MM.1S (cell line): Measurements from ENCODE around the gene MTHFD2.

Experiments used
- DNase-seq: peaks from one replicate; pipeline ENCODE4 v3.0.0-alpha.2; 2015
- H2AFZ ChIP-seq: fragments of 300-600 bp; sonication (generic); 2 replicates; pipeline ENCODE4 v1.6.0; 2016; ENCODE audit warnings: antibody characterized with exemption, low read length
- H3F3A ChIP-seq: fragments of 300-600 bp; sonication (generic); 2 replicates; pipeline ENCODE4 v1.6.1; 2016; ENCODE audit warnings: mild to moderate bottlenecking, antibody characterized with exemption, low read length, moderate library complexity, mixed read lengths; ENCODE audit not compliant: insufficient read depth
- H3K27ac ChIP-seq: fragments of 300-600 bp; sonication (generic); 2 replicates; pipeline ENCODE4 v1.5.1; 2016; ENCODE audit warnings: mild to moderate bottlenecking, low read length
- H3K27me3 ChIP-seq: fragments of 300-600 bp; sonication (generic); replicated peaks from 2 replicates; pipeline ENCODE4 v1.6.0; 2016; ENCODE audit warnings: low read length; ENCODE audit not compliant: insufficient read depth
- H3K36me3 ChIP-seq: fragments of 300-600 bp; sonication (generic); replicated peaks from 2 replicates; pipeline ENCODE4 v1.6.1; 2016; ENCODE audit warnings: mild to moderate bottlenecking, low read length, mixed read lengths; ENCODE audit not compliant: insufficient read depth
- H3K4me1 ChIP-seq: fragments of 300-600 bp; sonication (generic); 2 replicates; pipeline ENCODE4 v1.6.1; 2016; ENCODE audit warnings: low read length, mixed read lengths
- H3K4me2 ChIP-seq: fragments of 300-600 bp; sonication (generic); 2 replicates; pipeline ENCODE4 v1.6.0; 2016; ENCODE audit warnings: low read depth, low read length
- H3K4me3 ChIP-seq: fragments of 300-600 bp; sonication (generic); 2 replicates; pipeline ENCODE4 v1.5.1; 2016; ENCODE audit warnings: low read length, mixed read lengths
- H3K79me2 ChIP-seq: fragments of 300-600 bp; sonication (generic); 2 replicates; pipeline ENCODE4 v1.6.1; 2016; ENCODE audit warnings: mixed run types, low read length, mixed read lengths
- H3K9ac ChIP-seq: fragments of 300-600 bp; sonication (generic); 2 replicates; pipeline ENCODE4 v1.6.1; 2016; ENCODE audit warnings: low read length, mixed read lengths
- H3K9me2 ChIP-seq: fragments of 300-600 bp; sonication (generic); replicated peaks from 2 replicates; pipeline ENCODE4 v1.6.1; 2016; ENCODE audit warnings: mild to moderate bottlenecking, low read length, mixed read lengths; ENCODE audit not compliant: insufficient read depth
- H3K9me3 ChIP-seq: fragments of 300-600 bp; sonication (generic); replicated peaks from 2 replicates; pipeline ENCODE4 v1.6.1; 2016; ENCODE audit warnings: mild to moderate bottlenecking, low read length, mixed read lengths; ENCODE audit not compliant: insufficient read depth
- H4K20me1 ChIP-seq: fragments of 300-600 bp; sonication (generic); 2 replicates; pipeline ENCODE4 v1.6.1; 2016; ENCODE audit warnings: mild to moderate bottlenecking, low read length, moderate library complexity, mixed read lengths; ENCODE audit not compliant: insufficient read depth
- CTCF ChIP-seq: fragments of 300-600 bp; sonication (generic); IDR thresholded peaks from 2 replicates; pipeline ENCODE4 v1.5.1; 2016; ENCODE audit warnings: antibody characterized with exemption, low read length, mixed read lengths
- EZH2 ChIP-seq: fragments of 300-600 bp; sonication (generic); optimal IDR thresholded peaks from 2 replicates; pipeline ENCODE3; 2017; ENCODE audit warnings: low read depth, mild to moderate bottlenecking, antibody characterized with exemption, low read length, mixed read lengths
- EZH2phosphoT487 ChIP-seq: fragments of 300-600 bp; sonication (generic); IDR thresholded peaks from 2 replicates; pipeline ENCODE4 v1.6.1; 2018; ENCODE audit warnings: antibody characterized with exemption, low read length

The MTHFD2 gene

GRCh38 chr2:74188018-74188601 lies 10.3 kb upstream of the MTHFD2 start:
- Histone ChIP-seq H3F3A (0 out of 2 replicates have a peak, but pooled peaks cover 3% of the 10 kb centered on the region), H3K9ac (no peak overlapping the region), H3K4me2 (no peak overlapping the region), H3K4me3 (no peak overlapping the region), H3K9me3 (no peaks in the 10 kb centered on the region), H2AFZ (no peak overlapping the region), H3K36me3 (no peaks in the 10 kb centered on the region), H3K4me1 (no peaks in the 10 kb centered on the region), H3K79me2 (no peaks in the 10 kb centered on the region), H3K27me3 (no peaks in the 10 kb centered on the region), H4K20me1 (no peaks in the 10 kb centered on the region), H3K9me2 (no peaks in the 10 kb centered on the region), H3K27ac (no peak overlapping the region)
- TF ChIP-seq EZH2 (no peak), CTCF (no peak), EZH2phosphoT487 (no peak)
- DNase-seq: no peak

- H3K4me2 ChIP-seq: no peak overlapping the region
Observed at GRCh38 chr2:74188696-74189095, 9.7 kb upstream of the MTHFD2 start.

GRCh38 chr2:74191596-74192380 lies 6.6 kb upstream of the MTHFD2 start:
- no peaks in the 10 kb centered on the region for H3K9me3 ChIP-seq
- no peak overlapping the region for H3K27ac ChIP-seq
- H3K9me2 ChIP-seq: no peaks in the 10 kb centered on the region
- DNase-seq: no peak
- H3K36me3 ChIP-seq: no peaks in the 10 kb centered on the region
- H3K79me2 ChIP-seq: no peaks in the 10 kb centered on the region
- no peak overlapping the region for H2AFZ ChIP-seq
- H3K27me3 ChIP-seq: no peaks in the 10 kb centered on the region
- no peak overlapping the region for H3K4me3 ChIP-seq
- no peaks in the 10 kb centered on the region for H3K4me1 ChIP-seq
- no peaks in the 10 kb centered on the region for H3F3A ChIP-seq
- H3K9ac ChIP-seq: no peak overlapping the region
- no peaks in the 10 kb centered on the region for H4K20me1 ChIP-seq
- no peak overlapping the region for H3K4me2 ChIP-seq
- no peak for TF ChIP-seq EZH2phosphoT487
- TF ChIP-seq EZH2: no peak
- no peak for TF ChIP-seq CTCF

More at GRCh38 chr2:74188696-74189095, 9.7 kb upstream of the MTHFD2 start:
- H3K9me3 ChIP-seq: no peaks in the 10 kb centered on the region
- H3K4me1 ChIP-seq: no peaks in the 10 kb centered on the region
- no peak for TF ChIP-seq CTCF
- TF ChIP-seq EZH2: no peak
- TF ChIP-seq EZH2phosphoT487: no peak
- DNase-seq: no peak
- no peak overlapping the region for H3K4me3 ChIP-seq
- no peak overlapping the region for H3K9ac ChIP-seq
- H3K36me3 ChIP-seq: no peaks in the 10 kb centered on the region
- H3K9me2 ChIP-seq: no peaks in the 10 kb centered on the region
- no peaks in the 10 kb centered on the region for H3K79me2 ChIP-seq
- no peak overlapping the region for H3K27ac ChIP-seq
- H4K20me1 ChIP-seq: no peaks in the 10 kb centered on the region
- no peak overlapping the region for H2AFZ ChIP-seq
- H3F3A ChIP-seq: 0 out of 2 replicates have a peak, but pooled peaks cover 3% of the 10 kb centered on the region
- no peaks in the 10 kb centered on the region for H3K27me3 ChIP-seq
